Ovary (tissue), 9 donors: ENCODE measurements around the gene OLFM1. TPM values are rescaled to one million over a fixed set of nuclear protein-coding genes. Genes with fewer than 3 reads are reported as not detected.

Experiments used
- DNase-seq, 5 donors: peaks; one replicate each; pipeline ENCODE4 v3.0.0-alpha.2; 2019 to 2020
- H3K27ac ChIP-seq, 2 donors: fragments of 200-600 bp; one replicate each; pipeline versions ENCODE4 v1.5.1 to v1.8.0; 2019 to 2022
- H3K27me3 ChIP-seq: fragments of 200-600 bp; one replicate; pipeline ENCODE4 v1.8.0; 2022
- H3K36me3 ChIP-seq: fragments of 200-600 bp; sonication (generic); one replicate; pipeline ENCODE4 v1.5.1; 2019
- H3K4me1 ChIP-seq: one replicate; pipeline ENCODE4 v1.8.1; 2013; ENCODE audit warnings: mild to moderate bottlenecking, moderate library complexity; ENCODE audit not compliant: insufficient read depth
- H3K4me3 ChIP-seq: fragments of 200-600 bp; sonication (generic); one replicate; pipeline ENCODE4 v1.5.1; 2017
- H3K9me3 ChIP-seq, 2 donors: fragments of 200-600 bp in 1 of 2; sonication (generic) in 1 of 2; one replicate each; pipeline versions ENCODE4 v1.5.1 to v1.8.1; 2013 to 2019; ENCODE audit warnings: mild to moderate bottlenecking in 1 of 2, moderate library complexity in 1 of 2
- EP300 ChIP-seq: sonication (generic); formaldehyde crosslinking; IDR thresholded peaks from one replicate; pipeline ENCODE4 v1.6.1; 2017; ENCODE audit warnings: antibody characterized with exemption
- POLR2A ChIP-seq: fragments of 450-650 bp; IDR thresholded peaks from one replicate; pipeline ENCODE4 v1.6.1; 2017; ENCODE audit warnings: antibody characterized with exemption, mild to moderate bottlenecking, moderate library complexity
- WGBS, 3 donors: extraction: QIAGEN DNeasy Blood & Tissue Kit in 1 of 3; methylation state at CpG; one replicate each; pipeline versions ENCODE4 v1.1.5 to v1.1.7; 2013 to 2017; 5-methylcytosine and 5-hydroxymethylcytosine counted together
- intact Hi-C, 4 donors: fragments of 100-400 bp; cut with DNase I; formaldehyde crosslinking; loops; one replicate each; pipeline versions ENCODE4 v1.11.0 to v1.15.1; 2022 to 2023
- polyA plus RNA-seq, 2 donors: library from polyadenylated mRNA; stranded (reverse); fragments of 200-250 nt in 1 of 2; fragments of 350-450 nt in 1 of 2; fragmentation: Illumina TruSeq in 1 of 2; extraction: RNeasy Lipid Tissue Mini Kit (QIAGEN cat#74804) in 1 of 2; gene quantifications; one replicate each; pipeline ENCODE4 v1.2.3, GENCODE V29; 2013 to 2014
- total RNA-seq, 7 donors: library from RNA; depleted of rRNA in 2 of 7; stranded (reverse); fragments of >200 nt in 2 of 7; fragmentation: NEBNext Ultra II Directional in 3 of 7; extraction: Animal tissue kit (Norgen Biotek cat#: 25700) in 3 of 7; gene quantifications; one replicate each; pipeline versions ENCODE4 v1.1.0 to v1.2.4, GENCODE V29; 2016 to 2023
- TF ChIP-seq, protein P1 (sequence below), 3 donors: fragments of 450-650 bp in 2 of 3; fragments of 200-600 bp in 1 of 3; IDR thresholded peaks; one replicate each; pipeline versions ENCODE4 v1.5.1 to v1.8.0; 2016 to 2022; ENCODE audit warnings: antibody characterized with exemption in 3 of 3, mild to moderate bottlenecking in 1 of 3
- donor health status: DM: no; HTN: no; CAD: no; lungs with moderate emphysema.
- donor health status: DM: no; HTN: no; CAD: no.
- donor health status: Bipolar disorder and iron deficiency.
- donor health status: DM: yes; HTN: yes; CAD: no.
- donor health status: DM: no; HTN: no; CAD: no.
- donor health status: DM: yes; HTN: yes; CAD: no.

OLFM1 gene
- total and polyA plus RNA-seq, 9 donors = 6.5 to 40.0 (median 19.9) TPM

DNA sequence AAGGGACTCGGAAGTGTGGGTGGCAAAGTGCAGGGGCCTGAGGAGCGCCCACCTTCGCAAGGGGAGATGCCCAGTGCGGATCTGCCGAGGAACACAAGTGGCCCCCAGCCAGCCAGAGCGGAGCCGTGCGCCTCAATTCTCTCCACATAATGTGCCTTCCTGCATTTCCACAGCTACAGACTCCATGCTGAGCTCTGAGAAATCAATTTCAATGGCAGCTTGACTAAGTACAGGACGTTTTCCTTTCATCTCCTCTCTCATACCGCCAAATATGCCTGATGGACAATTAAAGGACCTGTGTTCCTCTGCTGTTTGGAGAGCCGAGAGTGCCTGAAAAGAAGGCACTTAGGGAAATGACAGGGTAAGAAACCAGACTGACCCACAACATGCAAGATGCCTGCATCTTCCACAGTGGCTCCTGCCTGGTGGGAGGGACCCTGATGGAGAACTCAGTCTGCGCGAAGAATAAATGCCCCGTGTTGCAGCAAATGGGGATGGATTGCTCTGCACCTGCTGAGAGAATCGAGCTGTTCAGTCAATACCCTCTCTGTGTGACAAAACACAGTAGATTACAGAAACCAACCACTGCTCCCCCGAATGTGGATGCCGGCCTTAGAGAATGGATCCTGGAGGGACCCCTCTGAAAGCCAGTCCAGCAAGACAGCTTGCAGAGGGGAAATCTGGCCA is 38.6 kb upstream of the OLFM1 start:
- 72 to 78% (median 76%) methylated on average over 17 of the region's 17 CpGs for WGBS, 3 donors
- Histone ChIP-seq H3K27ac (no peak overlapping the region), H3K36me3 (no peaks in the 10 kb centered on the region), H3K4me3 (no peak overlapping the region), H3K9me3 (no peaks in the 10 kb centered on the region), H3K4me1 (no peaks in the 10 kb centered on the region), H3K27me3 (no peaks in the 10 kb centered on the region)
- TF ChIP-seq, protein P1, sequence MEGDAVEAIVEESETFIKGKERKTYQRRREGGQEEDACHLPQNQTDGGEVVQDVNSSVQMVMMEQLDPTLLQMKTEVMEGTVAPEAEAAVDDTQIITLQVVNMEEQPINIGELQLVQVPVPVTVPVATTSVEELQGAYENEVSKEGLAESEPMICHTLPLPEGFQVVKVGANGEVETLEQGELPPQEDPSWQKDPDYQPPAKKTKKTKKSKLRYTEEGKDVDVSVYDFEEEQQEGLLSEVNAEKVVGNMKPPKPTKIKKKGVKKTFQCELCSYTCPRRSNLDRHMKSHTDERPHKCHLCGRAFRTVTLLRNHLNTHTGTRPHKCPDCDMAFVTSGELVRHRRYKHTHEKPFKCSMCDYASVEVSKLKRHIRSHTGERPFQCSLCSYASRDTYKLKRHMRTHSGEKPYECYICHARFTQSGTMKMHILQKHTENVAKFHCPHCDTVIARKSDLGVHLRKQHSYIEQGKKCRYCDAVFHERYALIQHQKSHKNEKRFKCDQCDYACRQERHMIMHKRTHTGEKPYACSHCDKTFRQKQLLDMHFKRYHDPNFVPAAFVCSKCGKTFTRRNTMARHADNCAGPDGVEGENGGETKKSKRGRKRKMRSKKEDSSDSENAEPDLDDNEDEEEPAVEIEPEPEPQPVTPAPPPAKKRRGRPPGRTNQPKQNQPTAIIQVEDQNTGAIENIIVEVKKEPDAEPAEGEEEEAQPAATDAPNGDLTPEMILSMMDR (IDR thresholded peaks at IDR 0.05) = no peak
- TF ChIP-seq EP300 = no peak
- TF ChIP-seq POLR2A = no peak
- intact Hi-C loops = no loop called here
- DNase-seq = no peak

GRCh38 chr9:135049460-135049859 is 38.0 kb upstream of the OLFM1 start:
- intact Hi-C loops = no loop called here
- no peak for DNase-seq
- no peaks in the 10 kb centered on the region for H3K4me1 ChIP-seq
- no peaks in the 10 kb centered on the region for H3K36me3 ChIP-seq
- no peak overlapping the region for H3K27ac ChIP-seq
- no peaks in the 10 kb centered on the region for H3K9me3 ChIP-seq
- H3K27me3 ChIP-seq = no peaks in the 10 kb centered on the region
- WGBS, 3 donors = 35 to 50% (median 47%) methylated on average over 7 of the region's 7 CpGs
- no peak overlapping the region for H3K4me3 ChIP-seq
- TF ChIP-seq EP300 (no peak), POLR2A (no peak)
- TF ChIP-seq, protein P1 (IDR thresholded peaks at IDR 0.05) = no peak

DNA sequence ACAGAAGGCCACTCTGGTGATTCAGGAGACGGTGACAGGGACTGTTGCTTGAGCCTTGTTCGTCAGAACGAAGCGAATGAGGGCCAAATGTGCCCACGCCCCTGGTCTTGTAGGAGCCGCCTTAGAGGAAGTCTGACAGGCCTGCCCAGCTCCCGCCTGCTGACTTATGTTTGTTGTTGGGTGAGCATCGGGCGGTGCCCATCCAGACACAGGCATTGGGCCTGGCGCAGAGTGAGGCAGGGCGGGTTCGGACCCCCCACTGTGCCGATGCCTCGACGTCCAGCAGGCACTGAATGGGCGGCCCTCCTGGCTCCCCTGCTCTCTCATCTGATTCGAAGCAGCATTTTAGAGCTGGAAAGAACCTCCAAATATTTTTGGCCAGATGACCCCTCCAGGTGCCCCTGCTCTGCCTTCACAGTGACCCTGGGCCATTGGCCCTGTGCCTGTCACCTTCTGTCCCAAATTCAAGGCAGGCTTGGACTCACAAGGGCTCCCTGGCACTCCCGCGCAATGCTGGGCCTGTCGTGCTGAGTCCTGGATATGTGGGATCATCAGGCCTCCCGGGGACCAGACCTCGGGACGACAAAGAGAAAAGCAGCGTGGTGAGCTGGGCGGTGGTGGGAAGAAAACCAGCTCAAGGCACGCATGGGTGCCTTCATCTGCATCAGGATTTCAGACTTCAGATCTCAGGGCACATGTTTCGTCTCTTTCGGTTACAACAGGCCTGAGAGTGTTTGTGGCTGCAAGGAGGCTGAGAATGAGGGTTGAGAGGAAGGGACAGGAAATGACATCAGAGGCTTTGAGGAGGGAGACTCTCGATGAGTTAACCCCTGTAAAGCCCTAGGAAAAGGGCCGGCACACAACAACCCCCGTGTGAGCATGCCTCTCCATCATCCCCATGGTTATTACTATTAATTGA is 37.1 kb upstream of the OLFM1 start:
- Histone ChIP-seq H3K27ac (no peak overlapping the region), H3K4me3 (no peak overlapping the region), H3K36me3 (no peaks in the 10 kb centered on the region), H3K27me3 (no peaks in the 10 kb centered on the region), H3K9me3 (no peaks in the 10 kb centered on the region), H3K4me1 (no peaks in the 10 kb centered on the region)
- intact Hi-C loops = no loop called here
- TF ChIP-seq POLR2A (no peak), EP300 (no peak)
- TF ChIP-seq, protein P1 (IDR thresholded peaks at IDR 0.05) = no peak
- DNase-seq = no peak
- WGBS, 3 donors = 80 to 85% (median 82%) methylated on average over 31 of the region's 31 CpGs

DNA sequence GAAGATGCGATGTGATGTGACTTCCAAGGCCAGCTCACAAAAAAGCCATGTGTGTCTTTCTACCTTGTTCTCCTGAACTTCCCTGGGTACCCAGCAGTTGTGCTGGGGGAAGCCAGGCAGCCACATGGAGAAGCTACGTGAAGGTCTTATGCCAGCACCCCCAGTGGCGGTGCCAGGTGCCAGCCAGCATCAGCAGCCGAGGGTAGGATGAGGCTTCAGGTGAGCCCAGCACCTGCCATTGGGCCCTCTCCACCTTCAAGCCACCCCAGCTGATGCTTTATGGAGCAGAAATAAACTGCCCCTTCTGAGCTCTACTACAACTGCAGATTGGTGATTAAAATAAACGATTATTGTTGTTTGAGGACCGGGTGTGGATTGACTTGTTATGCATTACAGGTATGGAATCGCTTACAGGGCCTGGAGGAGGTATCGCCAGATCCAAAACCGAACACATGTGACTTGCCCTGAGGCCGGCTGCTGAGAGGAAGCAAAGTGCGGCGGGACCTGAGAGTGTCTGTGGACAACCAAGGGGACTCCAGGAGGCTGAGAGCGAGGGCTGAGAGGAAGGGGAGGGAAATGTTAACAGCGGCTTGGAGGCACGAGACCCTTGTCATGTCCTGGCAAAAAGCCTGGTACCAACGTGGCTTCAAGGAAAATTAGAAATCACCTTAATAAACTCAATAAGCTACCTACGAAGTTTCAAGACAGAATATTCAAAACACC is 36.0 kb upstream of the OLFM1 start:
- intact Hi-C loops = no loop called here
- no peaks in the 10 kb centered on the region for H3K27me3 ChIP-seq
- H3K36me3 ChIP-seq = no peaks in the 10 kb centered on the region
- no peaks in the 10 kb centered on the region for H3K9me3 ChIP-seq
- H3K4me1 ChIP-seq = no peaks in the 10 kb centered on the region
- no peak overlapping the region for H3K27ac ChIP-seq
- H3K4me3 ChIP-seq = no peak overlapping the region
- TF ChIP-seq POLR2A = no peak
- TF ChIP-seq EP300 = no peak
- TF ChIP-seq, protein P1 (IDR thresholded peaks at IDR 0.05) = no peak
- no peak for DNase-seq
- 81 to 93% (median 88%) methylated on average over 17 of the region's 17 CpGs for WGBS, 3 donors
